HFF-Myc (cell line): Measurements from ENCODE around the gene NCCRP1.
A peak's percentile ranks its signal among the peaks of the same experiment; 100 is the strongest.
"Not testable (repeated sequence)": the region's sequence is repeated elsewhere in the genome, so short reads cannot be mapped to it uniquely, and the experiment has no call there.

ENCODE experiments used
- DNase-seq: peaks from one replicate; pipeline ENCODE4 v3.0.0-alpha.2; 2011; ENCODE audit warnings: low read depth; ENCODE audit errors: extremely low read depth
- H3K4me3 ChIP-seq: replicated peaks from 2 replicates; pipeline ENCODE4 v1.5.1; 2011; ENCODE audit warnings: low read depth, mild to moderate bottlenecking, control low read depth, low read length
- TF ChIP-seq, protein P1 (sequence below): IDR thresholded peaks from 2 replicates; pipeline ENCODE4 v1.5.1; 2012; ENCODE audit warnings: mild to moderate bottlenecking, low read depth, low read length, control low read depth; ENCODE audit errors: missing control alignments

Gene NCCRP1

DNA sequence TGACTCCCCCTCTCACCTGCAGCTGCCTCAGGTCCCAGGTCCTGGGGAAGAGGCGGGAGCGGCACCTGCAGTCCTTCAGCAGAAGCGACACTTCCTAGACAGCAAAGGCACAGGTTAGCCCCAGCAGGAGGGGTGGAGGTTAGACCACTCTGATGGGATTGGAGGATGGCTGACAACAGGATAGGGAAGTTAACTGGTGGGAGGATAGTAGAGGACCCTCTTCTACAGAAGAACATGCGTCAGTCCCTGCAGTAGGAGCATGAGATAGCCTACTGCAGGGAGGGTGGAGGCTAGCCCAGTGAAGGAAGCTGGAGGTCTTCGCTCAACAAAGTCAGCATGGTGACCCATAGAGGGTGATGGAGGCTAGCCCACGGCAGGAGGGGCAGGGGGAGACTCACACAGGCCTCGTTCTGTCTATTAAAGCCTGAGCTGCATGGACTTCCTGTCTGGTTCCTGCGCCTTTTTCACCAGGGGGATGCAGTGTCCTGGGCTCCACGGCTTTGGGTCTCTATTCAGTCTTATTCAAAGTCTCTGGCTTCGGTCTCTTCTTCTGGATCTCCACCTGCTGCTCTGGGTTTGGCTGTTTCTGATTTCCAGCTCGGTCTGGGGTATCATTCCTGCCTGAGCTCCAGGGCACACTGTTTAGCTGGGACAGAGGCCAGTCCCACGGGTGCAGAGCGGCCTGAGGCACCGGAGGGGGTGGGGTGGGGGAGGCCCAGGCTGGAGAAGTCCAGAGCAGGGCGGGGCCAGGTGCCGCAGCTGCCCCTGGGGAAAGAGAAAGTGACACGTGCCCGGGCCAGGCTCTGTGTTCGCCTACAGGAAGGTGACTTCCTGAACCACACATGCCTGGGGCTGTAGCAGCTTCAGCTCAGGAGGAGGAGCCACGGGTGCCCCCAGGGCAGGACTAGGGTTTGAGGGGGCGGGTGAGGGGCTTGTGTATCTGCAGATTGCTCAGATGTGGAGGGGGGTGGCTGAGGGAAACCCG lies 40.7 kb downstream of the NCCRP1 start:
- no peak for DNase-seq
- H3K4me3 ChIP-seq = no peak overlapping the region
- TF ChIP-seq, protein P1, sequence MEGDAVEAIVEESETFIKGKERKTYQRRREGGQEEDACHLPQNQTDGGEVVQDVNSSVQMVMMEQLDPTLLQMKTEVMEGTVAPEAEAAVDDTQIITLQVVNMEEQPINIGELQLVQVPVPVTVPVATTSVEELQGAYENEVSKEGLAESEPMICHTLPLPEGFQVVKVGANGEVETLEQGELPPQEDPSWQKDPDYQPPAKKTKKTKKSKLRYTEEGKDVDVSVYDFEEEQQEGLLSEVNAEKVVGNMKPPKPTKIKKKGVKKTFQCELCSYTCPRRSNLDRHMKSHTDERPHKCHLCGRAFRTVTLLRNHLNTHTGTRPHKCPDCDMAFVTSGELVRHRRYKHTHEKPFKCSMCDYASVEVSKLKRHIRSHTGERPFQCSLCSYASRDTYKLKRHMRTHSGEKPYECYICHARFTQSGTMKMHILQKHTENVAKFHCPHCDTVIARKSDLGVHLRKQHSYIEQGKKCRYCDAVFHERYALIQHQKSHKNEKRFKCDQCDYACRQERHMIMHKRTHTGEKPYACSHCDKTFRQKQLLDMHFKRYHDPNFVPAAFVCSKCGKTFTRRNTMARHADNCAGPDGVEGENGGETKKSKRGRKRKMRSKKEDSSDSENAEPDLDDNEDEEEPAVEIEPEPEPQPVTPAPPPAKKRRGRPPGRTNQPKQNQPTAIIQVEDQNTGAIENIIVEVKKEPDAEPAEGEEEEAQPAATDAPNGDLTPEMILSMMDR = no peak

DNA sequence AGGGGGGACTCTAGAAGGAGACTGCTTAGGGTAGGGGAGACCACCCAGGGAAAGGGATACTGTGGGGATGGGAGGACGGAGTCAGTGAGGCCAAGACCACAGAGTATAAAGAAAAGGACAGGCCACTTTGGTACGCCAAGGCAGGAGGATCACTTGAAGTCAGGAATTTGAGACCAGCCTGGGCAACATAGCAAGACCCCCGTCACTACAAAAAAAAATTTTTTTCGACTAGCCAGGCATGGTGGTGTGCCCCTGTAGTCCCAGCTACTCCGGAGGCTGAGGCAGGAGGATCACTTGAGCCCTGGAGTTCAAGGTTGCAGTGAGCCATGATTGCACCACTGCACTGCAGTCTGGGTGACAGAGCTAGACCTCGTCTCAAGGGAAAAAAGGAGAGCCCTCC lies 41.4 kb downstream of the NCCRP1 start:
- DNase-seq = no peak
- TF ChIP-seq, protein P1 = no peak
- no peak overlapping the region for H3K4me3 ChIP-seq

DNA sequence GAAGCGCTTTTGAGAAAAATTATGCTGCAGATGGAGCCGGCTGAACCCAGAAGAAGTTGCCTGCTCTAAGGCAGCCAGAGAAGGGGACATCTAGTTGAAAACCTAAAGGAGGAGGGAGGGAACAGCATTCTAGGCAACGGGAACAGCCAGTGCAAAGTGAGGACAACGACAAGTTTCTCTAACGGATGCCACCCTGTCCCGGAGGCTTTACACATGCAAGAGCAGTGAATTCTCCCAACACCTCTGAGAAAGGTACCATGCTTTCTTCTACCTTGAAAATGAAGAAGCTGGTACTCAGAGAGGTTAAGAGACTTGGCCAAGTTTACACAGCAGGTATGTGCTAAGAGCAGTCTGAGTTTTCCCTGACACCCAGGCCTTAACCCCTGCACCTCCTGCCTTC lies 42.2 kb downstream of the NCCRP1 start:
- H3K4me3 ChIP-seq = no peak overlapping the region
- TF ChIP-seq, protein P1 = no peak
- DNase-seq = no peak

DNA sequence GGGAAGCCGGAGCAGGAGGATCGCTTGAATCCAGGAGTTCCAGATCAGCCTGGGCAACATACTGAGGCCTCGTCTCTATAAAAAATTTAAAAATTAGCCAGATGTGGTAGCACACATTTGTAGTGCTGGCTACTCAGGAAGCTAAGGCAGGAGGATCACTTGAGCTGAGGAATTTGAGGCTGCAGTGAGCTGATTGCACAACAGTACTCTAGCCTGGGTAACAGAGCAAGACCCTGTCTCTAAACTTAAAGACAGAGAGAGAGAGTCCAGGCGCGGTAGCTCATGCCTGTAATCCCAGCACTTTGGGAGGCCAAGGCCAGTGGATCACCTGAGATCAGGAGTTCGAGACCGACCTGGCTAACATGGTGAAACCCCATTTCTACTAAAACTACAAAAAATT lies 43.7 kb downstream of the NCCRP1 start:
- no peak overlapping the region for H3K4me3 ChIP-seq
- TF ChIP-seq, protein P1 = no peak
- DNase-seq = no peak

DNA sequence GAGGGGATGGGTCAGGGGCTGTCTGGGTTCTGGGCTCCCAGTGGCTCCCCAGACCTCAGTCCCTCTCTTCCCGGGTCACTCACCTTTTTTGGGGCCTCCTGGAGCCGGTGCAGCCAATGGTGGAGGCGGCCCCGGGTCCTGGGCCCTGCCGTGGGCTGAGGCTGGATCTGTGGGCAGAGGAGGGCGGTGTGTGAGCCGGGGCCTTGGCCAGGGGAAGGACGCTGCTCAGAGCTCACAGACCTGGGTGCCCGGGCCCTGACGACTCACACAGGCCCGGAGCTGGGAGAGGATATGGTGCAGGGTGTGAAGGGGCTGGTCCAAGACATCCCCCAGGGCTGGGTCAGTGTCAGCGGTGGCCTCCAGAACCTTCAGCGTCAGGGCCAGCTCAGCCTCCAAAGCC lies 47.0 kb downstream of the NCCRP1 start:
- not testable (repeated sequence) for H3K4me3 ChIP-seq, DNase-seq

DNA sequence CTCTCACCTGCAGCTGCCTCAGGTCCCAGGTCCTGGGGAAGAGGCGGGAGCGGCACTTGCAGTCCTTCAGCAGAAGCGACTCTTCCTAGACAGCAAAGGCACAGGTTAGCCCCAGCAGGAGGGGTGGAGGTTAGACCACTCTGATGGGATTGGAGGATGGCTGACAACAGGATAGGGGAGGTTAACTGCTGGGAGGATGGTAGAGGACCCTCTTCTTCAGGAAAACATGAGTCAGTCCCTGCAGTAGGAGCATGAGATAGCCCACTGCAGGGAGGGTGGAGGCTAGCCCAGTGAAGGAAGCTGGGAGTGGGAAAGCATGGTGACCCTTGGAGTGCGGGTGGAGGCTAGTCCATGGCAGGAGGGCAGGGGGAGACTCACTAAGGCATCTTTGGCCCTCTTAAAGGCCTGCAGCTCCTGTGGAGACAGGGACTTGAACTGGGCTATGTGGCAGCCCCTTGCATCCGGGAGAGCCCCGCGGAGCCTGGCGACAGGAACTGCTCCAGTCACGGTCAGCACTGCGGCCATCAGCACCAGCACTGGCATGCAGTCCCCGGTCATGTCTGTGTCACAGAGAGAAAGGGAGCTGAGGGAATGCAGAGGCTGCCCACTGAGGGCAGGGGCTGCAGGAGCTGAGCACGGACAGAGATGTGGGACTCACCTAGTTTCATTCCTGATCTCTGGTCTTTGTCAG lies 47.8 kb downstream of the NCCRP1 start, which contains the start of gene IFNL3:
Gene IFNL3, minus strand, starts transcription at position 597 of the 691 bp plus-strand sequence. Its CDS starts 39 bp downstream, at position 558.
- H3K4me3 ChIP-seq, DNase-seq: not testable (repeated sequence)

DNA sequence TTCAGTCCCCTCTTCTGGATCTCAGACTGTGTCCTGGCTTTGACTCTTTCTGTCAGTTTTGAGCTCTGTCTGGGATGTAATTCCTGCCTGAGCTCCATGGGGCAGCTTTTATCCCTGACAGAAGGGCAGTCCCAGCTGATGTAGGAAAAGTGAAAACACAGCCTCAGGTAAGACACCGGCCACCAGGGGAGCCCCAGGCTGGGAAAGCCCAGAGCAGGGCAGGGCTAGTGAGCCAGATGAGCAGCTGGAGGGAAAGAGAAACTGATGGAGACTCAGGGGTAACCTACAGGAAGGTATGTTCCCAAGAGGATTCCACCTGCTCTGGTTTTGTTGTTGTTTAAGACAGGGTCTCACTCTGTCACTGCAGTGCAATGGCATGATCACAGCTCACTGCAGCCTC lies 48.4 kb downstream of the NCCRP1 start:
- H3K4me3 ChIP-seq, DNase-seq: not testable (repeated sequence)

DNA sequence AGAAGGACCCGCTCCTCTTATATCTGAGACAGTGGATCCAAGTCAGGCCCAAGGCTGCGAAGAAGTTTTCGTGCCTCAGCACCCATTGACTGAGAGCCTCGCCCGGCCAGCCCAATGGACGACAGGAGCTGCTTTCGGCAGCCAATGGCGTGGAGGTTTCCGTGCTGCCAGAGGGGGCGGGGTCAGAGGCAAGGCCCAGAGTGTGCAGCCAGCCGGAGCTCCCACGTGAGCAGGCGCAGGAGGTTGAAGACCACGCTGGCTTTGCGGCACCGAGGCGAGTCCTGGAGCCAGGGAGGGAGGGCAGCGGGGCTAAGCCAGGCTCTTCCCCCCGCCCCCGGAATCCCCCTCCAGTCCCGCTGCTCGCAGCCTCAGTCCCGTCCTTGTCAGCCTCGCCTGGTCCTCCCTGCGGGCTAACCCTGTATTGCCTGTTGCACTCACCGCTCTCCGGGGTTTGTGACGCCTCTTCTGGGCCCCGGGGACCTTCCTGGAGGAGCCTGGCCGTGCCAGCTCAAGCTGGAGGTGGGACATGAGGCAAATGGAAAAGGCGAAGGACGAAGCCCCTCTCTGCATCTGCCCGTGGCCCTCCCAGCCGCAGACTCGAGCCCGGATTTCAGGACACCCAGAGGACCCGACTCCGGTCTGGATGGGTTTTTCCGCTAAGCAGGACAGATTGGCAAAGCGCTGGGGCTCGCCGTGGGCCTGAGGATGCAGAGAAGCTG lies 50.3 kb downstream of the NCCRP1 start:
- H3K4me3 ChIP-seq = 0 out of 2 replicates have a peak overlapping the region, but pooled peaks have one; percentile 9
- TF ChIP-seq, protein P1 = no peak
- no peak for DNase-seq
